GM19240 (cell line): ENCODE data around the gene ZNF138.

Experiments
- DNase-seq: peaks from one replicate; pipeline ENCODE4 v3.0.0; 2011; ENCODE audit warnings: low spot score; ENCODE audit not compliant: insufficient read length

Gene ZNF138

GRCh38 chr7:64875258-64875657, 81.0 kb downstream of the ZNF138 start:
- DNase-seq = no peak

GRCh38 chr7:64875658-64876406, 81.6 kb downstream of the ZNF138 start:
- DNase-seq = no peak

GRCh38 chr7:64876792-64877713, 82.8 kb downstream of the ZNF138 start:
- no peak for DNase-seq

- no peak for DNase-seq
Observed at GRCh38 chr7:64877714-64878610, 83.7 kb downstream of the ZNF138 start.

GRCh38 chr7:64878684-64879083, 84.5 kb downstream of the ZNF138 start:
- DNase-seq = no peak

- no peak for DNase-seq
Observed at GRCh38 chr7:64879086-64879730, 85.0 kb downstream of the ZNF138 start.

GRCh38 chr7:64879800-64880199, 85.6 kb downstream of the ZNF138 start:
- no peak for DNase-seq

- no peak for DNase-seq
Observed at GRCh38 chr7:64880322-64881297, 86.4 kb downstream of the ZNF138 start.

GRCh38 chr7:64881461-64882287, 87.4 kb downstream of the ZNF138 start:
- DNase-seq = no peak

- DNase-seq = no peak
Observed at GRCh38 chr7:64882341-64883112, 88.3 kb downstream of the ZNF138 start.
